Fibroblast of lung (primary cell): ENCODE results near the gene TET2.

Experiments
- CTCF ChIP-seq, 2 donors: IDR thresholded peaks in 1 of 2; conservative IDR thresholded peaks in 1 of 2; 1 replicate in 1 of 2; 2 replicates in 1 of 2; pipeline ENCODE4 v1.5.1; 2011 to 2012; ENCODE audit warnings: low read length in 2 of 2, control low read depth in 1 of 2, inconsistent platforms in 1 of 2, low read depth in 1 of 2, mild to moderate bottlenecking in 1 of 2
- EZH2 ChIP-seq: IDR thresholded peaks from 2 replicates; pipeline ENCODE4 v1.5.1; 2012; ENCODE audit warnings: low read length, control low read depth, mild to moderate bottlenecking; ENCODE audit errors: missing control alignments

GRCh38 chr4:105107095-105107856 is 39.4 kb upstream of the TET2 start:
- TF ChIP-seq CTCF (conservative IDR thresholded peaks at IDR 0.05 in 1 of 2, IDR thresholded peaks at IDR 0.05 in 1 of 2; ENCODE audit: low read depth in 1 of 2, low read length in 2 of 2) (no peak), EZH2 (no peak)
